Lower lobe of right lung (tissue), 2 donors: Measurements from ENCODE around the gene SMIM38. TPM values are rescaled to one million over a fixed set of nuclear protein-coding genes. Genes with fewer than 3 reads are reported as not detected.

ENCODE experiments used
- ATAC-seq, 2 donors: fragments of 200-7000 bp; cut with Tn5 transposase; one replicate each; pipeline ENCODE4 v1.9.1; 2020 to 2022; ENCODE audit warnings: mild to moderate bottlenecking in 2 of 2, moderate library complexity in 2 of 2
- DNase-seq: peaks from one replicate; pipeline ENCODE4 v3.0.0-alpha.2; 2020
- H3K27ac ChIP-seq: fragments of 200-600 bp; one replicate; pipeline ENCODE4 v1.8.0; 2022
- H3K27me3 ChIP-seq: fragments of 200-600 bp; one replicate; pipeline ENCODE4 v1.8.0; 2022; ENCODE audit warnings: low read depth
- H3K36me3 ChIP-seq: fragments of 200-600 bp; one replicate; pipeline ENCODE4 v1.8.0; 2022; ENCODE audit warnings: mild to moderate bottlenecking
- H3K4me1 ChIP-seq: fragments of 200-600 bp; one replicate; pipeline ENCODE4 v1.8.0; 2022
- H3K4me3 ChIP-seq: fragments of 200-600 bp; one replicate; pipeline ENCODE4 v1.8.0; 2022; ENCODE audit warnings: mild to moderate bottlenecking
- H3K9me3 ChIP-seq: fragments of 200-600 bp; one replicate; pipeline ENCODE4 v1.8.0; 2022
- intact Hi-C: fragments of 100-400 bp; cut with DNase I; formaldehyde crosslinking; loops from one replicate; pipeline ENCODE4 v1.11.0; 2022
- total RNA-seq: library from RNA; stranded (reverse); fragmentation: NEBNext Ultra II Directional; extraction: Animal tissue kit (Norgen Biotek cat#: 25700); gene quantifications from one replicate; pipeline ENCODE4 v1.2.1, GENCODE V29; 2021
- TF ChIP-seq, protein P1 (sequence below): fragments of 200-600 bp; IDR thresholded peaks from one replicate; pipeline ENCODE4 v1.8.0; 2022; ENCODE audit warnings: antibody characterized with exemption, mild to moderate bottlenecking
- donor health status: DM: no; HTN: yes; CAD: no; lungs with severe emphysema.

Gene SMIM38
- total RNA-seq, 1 donor from 2014 or later: not detected

DNA sequence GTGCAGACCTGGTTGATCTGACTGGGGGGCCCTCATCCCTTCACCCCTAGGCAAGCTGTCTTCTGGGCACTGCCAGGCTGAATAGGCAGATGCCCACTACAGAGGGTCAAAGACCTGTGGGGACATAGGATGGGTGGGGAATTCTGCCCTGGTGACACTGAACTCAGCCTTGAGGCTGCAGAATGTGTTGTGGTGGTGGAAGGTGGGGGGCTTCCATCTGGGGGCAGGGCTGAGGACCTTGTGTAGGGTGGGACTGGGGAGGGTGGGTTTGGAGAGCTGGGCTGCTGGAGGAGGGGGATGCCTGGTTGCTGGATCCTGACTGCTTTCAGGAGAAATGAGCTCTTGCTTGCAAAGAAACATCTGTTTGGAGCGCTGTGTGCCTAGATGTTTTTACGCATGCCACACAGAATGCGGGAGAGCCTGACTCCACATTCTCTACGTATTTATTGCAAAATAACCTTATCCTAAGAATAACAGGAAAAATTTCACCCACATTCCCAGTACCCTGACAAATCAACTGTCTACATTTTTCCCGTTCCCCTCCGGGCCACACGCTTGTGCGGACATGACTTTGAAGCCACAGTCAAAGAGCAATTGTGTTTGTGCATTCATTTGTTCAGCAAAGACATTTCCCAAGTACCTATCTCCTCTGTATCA lies 18.3 kb downstream of the SMIM38 start:
- intact Hi-C loops: no loop called here

GRCh38 chr11:69174841-69175240 lies 19.1 kb downstream of the SMIM38 start:
- Histone ChIP-seq H3K27ac (no peak overlapping the region), H3K4me1 (no peaks in the 10 kb centered on the region), H3K4me3 (no peak overlapping the region), H3K27me3 (no peaks in the 10 kb centered on the region), H3K36me3 (no peaks in the 10 kb centered on the region), H3K9me3 (no peaks in the 10 kb centered on the region)
- intact Hi-C loops: no loop called here
- ATAC-seq: no peak
- TF ChIP-seq, protein P1, sequence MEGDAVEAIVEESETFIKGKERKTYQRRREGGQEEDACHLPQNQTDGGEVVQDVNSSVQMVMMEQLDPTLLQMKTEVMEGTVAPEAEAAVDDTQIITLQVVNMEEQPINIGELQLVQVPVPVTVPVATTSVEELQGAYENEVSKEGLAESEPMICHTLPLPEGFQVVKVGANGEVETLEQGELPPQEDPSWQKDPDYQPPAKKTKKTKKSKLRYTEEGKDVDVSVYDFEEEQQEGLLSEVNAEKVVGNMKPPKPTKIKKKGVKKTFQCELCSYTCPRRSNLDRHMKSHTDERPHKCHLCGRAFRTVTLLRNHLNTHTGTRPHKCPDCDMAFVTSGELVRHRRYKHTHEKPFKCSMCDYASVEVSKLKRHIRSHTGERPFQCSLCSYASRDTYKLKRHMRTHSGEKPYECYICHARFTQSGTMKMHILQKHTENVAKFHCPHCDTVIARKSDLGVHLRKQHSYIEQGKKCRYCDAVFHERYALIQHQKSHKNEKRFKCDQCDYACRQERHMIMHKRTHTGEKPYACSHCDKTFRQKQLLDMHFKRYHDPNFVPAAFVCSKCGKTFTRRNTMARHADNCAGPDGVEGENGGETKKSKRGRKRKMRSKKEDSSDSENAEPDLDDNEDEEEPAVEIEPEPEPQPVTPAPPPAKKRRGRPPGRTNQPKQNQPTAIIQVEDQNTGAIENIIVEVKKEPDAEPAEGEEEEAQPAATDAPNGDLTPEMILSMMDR: no peak
- DNase-seq: no peak

More for the DNA sequence above, 18.3 kb downstream of the SMIM38 start:
- TF ChIP-seq, protein P1: no peak
- Histone ChIP-seq H3K9me3 (no peaks in the 10 kb centered on the region), H3K27ac (no peak overlapping the region), H3K27me3 (no peaks in the 10 kb centered on the region), H3K4me1 (no peaks in the 10 kb centered on the region), H3K4me3 (no peak overlapping the region), H3K36me3 (no peaks in the 10 kb centered on the region)
- no peak for DNase-seq
- no peak for ATAC-seq

DNA sequence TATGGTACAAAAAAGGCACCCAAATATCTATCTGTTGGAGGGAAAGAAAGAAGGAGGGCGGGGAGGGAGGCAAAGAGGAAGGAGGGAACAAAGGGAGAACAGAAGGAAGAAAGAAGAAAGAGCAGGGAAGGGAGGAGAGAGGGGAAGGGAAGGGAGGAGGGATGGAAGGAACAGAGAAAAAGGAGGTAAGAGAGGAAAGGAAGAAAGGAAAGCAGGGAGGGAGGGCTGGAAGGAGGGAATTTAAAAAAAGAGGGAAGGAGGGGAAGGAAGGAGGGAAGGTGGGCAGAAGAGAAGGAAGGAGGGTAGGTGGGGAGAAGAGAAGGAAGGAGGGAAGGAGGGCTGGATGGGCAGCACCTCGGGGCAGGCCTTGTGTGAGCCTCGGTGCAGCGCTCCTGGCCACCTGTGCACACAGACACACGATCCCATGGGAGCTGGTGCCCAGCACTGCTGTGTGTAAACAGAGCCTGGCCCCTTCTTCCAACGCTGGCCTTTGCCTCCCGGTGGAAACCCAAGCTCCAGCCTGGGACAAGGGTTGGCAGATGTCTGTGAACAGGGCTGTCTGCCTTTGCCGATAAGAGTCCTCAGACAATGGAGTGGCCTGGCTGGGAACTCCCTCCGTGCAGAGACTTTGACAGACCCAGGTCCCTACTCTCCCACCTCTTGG lies 23.2 kb downstream of the SMIM38 start:
- no peaks in the 10 kb centered on the region for H3K36me3 ChIP-seq
- DNase-seq: no peak
- intact Hi-C loops: no loop called here

DNA sequence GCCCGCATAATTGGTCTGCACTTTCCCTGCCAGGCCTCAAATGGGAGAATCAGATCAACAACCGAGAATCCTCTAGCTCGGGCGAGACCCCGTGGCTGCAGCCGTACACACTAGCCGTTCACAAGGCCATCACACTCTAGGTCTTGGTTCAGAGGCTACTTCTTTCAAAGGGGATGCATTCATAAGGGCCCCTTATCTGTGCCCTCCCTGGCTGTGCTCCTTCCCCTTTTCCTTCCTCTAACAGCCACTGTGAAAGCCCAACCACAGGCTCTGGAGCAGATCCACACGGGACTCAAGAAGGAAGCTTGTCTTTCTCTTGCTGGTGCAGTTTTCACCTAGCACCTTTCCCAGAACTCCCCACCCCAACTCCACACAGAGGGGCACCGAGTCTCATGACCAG lies 24.5 kb downstream of the SMIM38 start:
- Histone ChIP-seq H3K4me3 (no peak overlapping the region), H3K27ac (no peak overlapping the region), H3K9me3 (no peaks in the 10 kb centered on the region), H3K36me3 (no peaks in the 10 kb centered on the region), H3K27me3 (no peaks in the 10 kb centered on the region), H3K4me1 (no peaks in the 10 kb centered on the region)
- intact Hi-C loops: no loop called here
- DNase-seq (no peak), ATAC-seq (no peak)
- TF ChIP-seq, protein P1: no peak

More for the DNA sequence above, 23.2 kb downstream of the SMIM38 start:
- Histone ChIP-seq H3K27me3 (no peaks in the 10 kb centered on the region), H3K4me1 (no peaks in the 10 kb centered on the region), H3K9me3 (no peaks in the 10 kb centered on the region), H3K4me3 (no peak overlapping the region), H3K27ac (no peak overlapping the region)
- TF ChIP-seq, protein P1: no peak
- ATAC-seq: no peak

GRCh38 chr11:69180726-69181125 lies 25.0 kb downstream of the SMIM38 start:
- H3K36me3 ChIP-seq: no peaks in the 10 kb centered on the region
- no peaks in the 10 kb centered on the region for H3K4me1 ChIP-seq
- DNase-seq (no peak), ATAC-seq (no peak)
- no peaks in the 10 kb centered on the region for H3K27me3 ChIP-seq
- H3K27ac ChIP-seq: no peak overlapping the region
- H3K4me3 ChIP-seq: no peak overlapping the region
- intact Hi-C loops: no loop called here
- TF ChIP-seq, protein P1: no peak
- no peaks in the 10 kb centered on the region for H3K9me3 ChIP-seq
